Erythroblast (primary cell): ENCODE data around the gene PHYHIPL.

Experiments
- GATA1 ChIP-seq: IDR thresholded peaks from 2 replicates; pipeline ENCODE4 v1.6.1; 2011; ENCODE audit warnings: low read depth, mild to moderate bottlenecking, control low read depth, low read length, moderate library complexity
- POLR2A ChIP-seq: IDR thresholded peaks from 2 replicates; pipeline ENCODE4 v1.6.1; 2011; ENCODE audit warnings: mild to moderate bottlenecking, low read length

- TF ChIP-seq POLR2A (no peak), GATA1 (no peak)
These were observed 61.3 kb downstream of the PHYHIPL start for GRCh38 chr10:59237775-59238174.
